ENCODE results near the gene PLCL1.

GRCh38 chr2:198165289-198165688 is 360.9 kb downstream of the PLCL1 start:
- no peak for TF ChIP-seq POLR2A (IDR thresholded peaks at IDR 0.05)
- no peak for TF ChIP-seq CTCF (IDR thresholded peaks at IDR 0.05)
